Right lobe of liver (tissue), 6 donors: Measurements from ENCODE around the gene CLPTM1L. TPM values are rescaled to one million over a fixed set of nuclear protein-coding genes. Genes with fewer than 3 reads are reported as not detected.
A peak's percentile ranks its signal among the peaks of the same experiment; 100 is the strongest.

ENCODE experiments used
- ATAC-seq, 4 donors: fragments of 200-7000 bp; cut with Tn5 transposase; one replicate each; pipeline ENCODE4 v1.9.1; 2020; ENCODE audit warnings: mild to moderate bottlenecking in 4 of 4, moderate library complexity in 4 of 4
- DNase-seq, 3 donors: peaks; one replicate each; pipeline ENCODE4 v3.0.0-alpha.2; 2020
- H3K27ac ChIP-seq, 3 donors: fragments of 200-600 bp; one replicate each; pipeline ENCODE4 v1.8.0; 2022
- H3K27me3 ChIP-seq, 2 donors: fragments of 200-600 bp; one replicate each; pipeline ENCODE4 v1.8.0; 2022
- H3K36me3 ChIP-seq, 4 donors: fragments of 200-600 bp; sonication (generic) in 1 of 4; one replicate each; pipeline versions ENCODE4 v1.5.1 to v1.8.0; 2017 to 2022; ENCODE audit warnings: control low read depth in 1 of 4
- H3K4me1 ChIP-seq, 4 donors: fragments of 200-600 bp; sonication (generic) in 1 of 4; one replicate each; pipeline versions ENCODE4 v1.5.1 to v1.8.0; 2017 to 2022; ENCODE audit warnings: control low read depth in 1 of 4
- H3K4me3 ChIP-seq, 3 donors: fragments of 200-600 bp; one replicate each; pipeline ENCODE4 v1.8.0; 2022
- H3K9me3 ChIP-seq, 4 donors: fragments of 200-600 bp; sonication (generic) in 1 of 4; one replicate each; pipeline versions ENCODE4 v1.5.1 to v1.8.0; 2017 to 2022; ENCODE audit warnings: control low read depth in 1 of 4
- CTCF ChIP-seq, 4 donors: fragments of 200-600 bp in 3 of 4; fragments of 450-650 bp in 1 of 4; IDR thresholded peaks; one replicate each; pipeline versions ENCODE4 v1.5.1 to v1.8.0; 2016 to 2022; ENCODE audit warnings: antibody characterized with exemption in 4 of 4, mild to moderate bottlenecking in 2 of 4
- POLR2A ChIP-seq: fragments of 450-650 bp; IDR thresholded peaks from one replicate; pipeline ENCODE4 v1.6.1; 2017; ENCODE audit warnings: antibody characterized with exemption, mild to moderate bottlenecking
- WGBS: methylation state at CpG from one replicate; pipeline ENCODE4 v1.1.6; 2018; ENCODE audit warnings: low coverage, low lambda C conversion rate; ENCODE audit not compliant: insufficient coverage; ENCODE audit errors: missing lambda C conversion rate; 5-methylcytosine and 5-hydroxymethylcytosine counted together
- intact Hi-C, 2 donors: fragments of 100-400 bp; cut with DNase I; formaldehyde crosslinking; loops; one replicate each; pipeline versions ENCODE4 v1.11.2 to v1.14.1; 2022
- total RNA-seq, 6 experiments: library from RNA; depleted of rRNA in 2 of 6; stranded (reverse); fragments of >200 nt in 2 of 6; fragmentation: NEBNext Ultra II Directional in 3 of 6; extraction: Animal tissue kit (Norgen Biotek cat#: 25700) in 3 of 6; gene quantifications; one replicate each; pipeline versions ENCODE4 v1.1.0 to v1.2.4, GENCODE V29; 2016 to 2023
- donor health status: DM: no; HTN: yes; CAD: no.
- donor health status: DM: no; HTN: no; CAD: no.
- donor health status: DM: no; HTN: no; CAD: no.
- donor health status: DM: no; HTN: yes; CAD: no.
- donor health status: DM: no; HTN: yes; CAD: no.

Gene CLPTM1L
- total RNA-seq, 6 experiments from 2014 or later = 63.8 to 155 (median 128) TPM

DNA sequence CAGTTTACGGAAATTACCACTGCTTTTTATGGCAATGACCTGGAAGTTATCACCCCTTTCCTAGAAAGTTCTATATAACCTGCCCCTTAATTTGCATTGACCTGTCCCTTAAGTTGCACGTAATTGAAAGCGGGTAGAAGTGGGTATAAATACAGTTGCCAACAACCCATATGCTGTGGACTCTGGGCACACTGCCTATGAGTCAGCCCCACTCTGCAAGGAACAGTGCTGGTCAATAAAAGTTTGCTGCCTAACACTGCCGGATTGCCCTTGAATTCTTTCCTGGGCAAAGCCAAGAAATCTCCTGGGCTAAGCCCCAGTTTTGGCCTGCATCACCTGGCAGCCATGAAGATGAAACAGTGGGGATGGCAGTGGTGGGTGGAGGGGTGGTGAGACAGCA is 23.9 kb upstream of the CLPTM1L start:
- no peaks in the 10 kb centered on the region for H3K9me3 ChIP-seq
- no peak overlapping the region for H3K27ac ChIP-seq
- DNase-seq = no peak
- WGBS = 63% methylated on average over 4 of the region's 4 CpGs
- H3K27me3 ChIP-seq = no peaks in the 10 kb centered on the region
- intact Hi-C loops = no loop called here
- TF ChIP-seq POLR2A = no peak
- no peak for TF ChIP-seq CTCF (IDR thresholded peaks at IDR 0.05)
- no peaks in the 10 kb centered on the region for H3K4me1 ChIP-seq
- H3K4me3 ChIP-seq = no peak overlapping the region
- no peaks in the 10 kb centered on the region for H3K36me3 ChIP-seq
- no peak for ATAC-seq

- H3K9me3 ChIP-seq = no peaks in the 10 kb centered on the region
- H3K4me1 ChIP-seq = no peaks in the 10 kb centered on the region
- H3K36me3 ChIP-seq = no peaks in the 10 kb centered on the region
- intact Hi-C loops = no loop called here
- 44% methylated on average over 2 of the region's 7 CpGs for WGBS
- H3K27me3 ChIP-seq = peaks cover 0 to 3% of the 10 kb centered on the region in 2 donors
- DNase-seq = peak in 1 of 3 donors; percentile 18
- no peak for TF ChIP-seq CTCF (IDR thresholded peaks at IDR 0.05)
- TF ChIP-seq POLR2A = no peak
- no peak overlapping the region for H3K4me3 ChIP-seq
- no peak for ATAC-seq
- H3K27ac ChIP-seq = no peak overlapping the region
Measured at GRCh38 chr5:1368236-1368635, 23.3 kb upstream of the CLPTM1L start.

DNA sequence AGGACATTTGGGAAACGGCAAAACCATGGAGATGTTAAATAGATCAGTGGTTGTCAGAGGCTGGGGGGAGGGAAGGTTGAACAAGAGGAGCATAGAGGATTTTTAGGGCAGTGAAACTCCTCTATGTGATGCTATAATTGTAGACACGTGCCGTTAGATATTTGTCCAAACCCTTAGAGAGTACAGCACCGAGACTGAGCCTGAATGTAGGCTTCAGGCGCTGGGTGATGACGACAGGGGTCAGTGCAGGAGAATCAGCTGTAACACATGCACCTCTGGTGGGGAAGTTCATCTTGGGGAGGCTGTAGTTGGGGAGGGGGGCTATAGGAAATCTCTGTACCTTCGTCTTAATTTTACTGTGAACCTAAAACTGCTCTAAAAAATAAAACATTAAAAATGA is 22.2 kb upstream of the CLPTM1L start:
- Histone ChIP-seq H3K27me3 (peaks cover 0 to 3% of the 10 kb centered on the region in 2 donors), H3K36me3 (no peaks in the 10 kb centered on the region), H3K4me1 (no peaks in the 10 kb centered on the region), H3K27ac (no peak overlapping the region), H3K4me3 (no peak overlapping the region), H3K9me3 (no peaks in the 10 kb centered on the region)
- TF ChIP-seq POLR2A = no peak
- TF ChIP-seq CTCF (IDR thresholded peaks at IDR 0.05) = no peak
- ATAC-seq (no peak), DNase-seq (peak in 1 of 3 donors; percentile 1)
- intact Hi-C loops = no loop called here
- WGBS = 59% methylated on average over 4 of the region's 7 CpGs

- H3K27me3 ChIP-seq = peaks cover 0 to 3% of the 10 kb centered on the region in 2 donors
- intact Hi-C loops = no loop called here
- 76% methylated on average over 13 of the region's 14 CpGs for WGBS
Measured at GRCh38 chr5:1366514-1366913, 21.6 kb upstream of the CLPTM1L start.

More at GRCh38 chr5:1366514-1366913, 21.6 kb upstream of the CLPTM1L start:
- no peak for TF ChIP-seq POLR2A
- TF ChIP-seq CTCF (IDR thresholded peaks at IDR 0.05) = no peak
- Histone ChIP-seq H3K4me3 (no peak overlapping the region), H3K9me3 (no peaks in the 10 kb centered on the region), H3K27ac (no peak overlapping the region), H3K36me3 (no peaks in the 10 kb centered on the region), H3K4me1 (no peaks in the 10 kb centered on the region)
- peak in 1 of 3 donors; percentile 15 for DNase-seq
- ATAC-seq = no peak
